Measurements from ENCODE around the gene IFNL2. TPM values are rescaled to one million over a fixed set of nuclear protein-coding genes. Genes with fewer than 3 reads are reported as not detected.

Gene IFNL2
- total RNA-seq, 1 experiment from 2014 or later: not detected

- Mint-ChIP-seq H3K9me3 (ENCODE audit: low read depth, unreplicated experiment) (no peaks in the 10 kb centered on the region), H3K27ac (ENCODE audit: unreplicated experiment) (no peak overlapping the region), H3K4me1 (ENCODE audit: low read depth, unreplicated experiment) (peaks cover 18% of the 10 kb centered on the region), H3K27me3 (ENCODE audit: unreplicated experiment) (peaks cover 51% of the 10 kb centered on the region), H3K36me3 (ENCODE audit: insufficient read depth, unreplicated experiment) (peaks cover 26% of the 10 kb centered on the region), H3K4me3 (ENCODE audit: low read depth, unreplicated experiment) (peak overlapping the region; percentile 79)
- BruUV-seq (replicated peaks): no TSS peak
- TF ChIP-seq CTCF (IDR thresholded peaks at IDR 0.05; ENCODE audit: unreplicated experiment): no peak
- CTCF ChIA-PET: no interaction called here
- no peak for DNase-seq
- intact Hi-C loops (cut with micrococcal nuclease; ENCODE audit: unreplicated experiment): no loop called here
Observed at GRCh38 chr19:39318690-39319089, 50.5 kb downstream of the IFNL2 start.

- no peak for DNase-seq
- Mint-ChIP-seq H3K4me1 (ENCODE audit: low read depth, unreplicated experiment) (peaks cover 18% of the 10 kb centered on the region), H3K36me3 (ENCODE audit: insufficient read depth, unreplicated experiment) (peaks cover 23% of the 10 kb centered on the region), H3K9me3 (ENCODE audit: low read depth, unreplicated experiment) (no peaks in the 10 kb centered on the region), H3K27ac (ENCODE audit: unreplicated experiment) (no peak overlapping the region), H3K27me3 (ENCODE audit: unreplicated experiment) (peaks cover 57% of the 10 kb centered on the region), H3K4me3 (ENCODE audit: low read depth, unreplicated experiment) (peak overlapping the region; percentile 79)
- TF ChIP-seq CTCF (IDR thresholded peaks at IDR 0.05; ENCODE audit: unreplicated experiment): no peak
- no TSS peak for BruUV-seq (replicated peaks)
- intact Hi-C loops (cut with micrococcal nuclease; ENCODE audit: unreplicated experiment): no loop called here
- CTCF ChIA-PET: no interaction called here
Observed at GRCh38 chr19:39319098-39319891, 51.1 kb downstream of the IFNL2 start.

Other genes starting within 250 kb of the IFNL2 start
- 9.6 and 14.6 TPM in 2 replicates for gene FBXO27, start 235.8 kb upstream of the IFNL2 start, total RNA-seq (2022)
- gene ACP7, start 184.0 kb upstream of the IFNL2 start, total RNA-seq (2022): 6.6 and 9.5 TPM in 2 replicates
- 75.7 and 89.2 TPM in 2 replicates for gene PAK4, start 142.6 kb upstream of the IFNL2 start, total RNA-seq (2022)
- 2.0 and 2.1 TPM in 2 replicates for gene NCCRP1, start 71.4 kb upstream of the IFNL2 start, total RNA-seq (2022)
- not detected in 2 replicates for gene SYCN, start 64.1 kb upstream of the IFNL2 start, total RNA-seq (2022)
- gene IFNL3, start 23.4 kb upstream of the IFNL2 start, total RNA-seq (2022): not detected in 2 replicates
- not detected in 2 replicates for gene IFNL4, start 19.5 kb upstream of the IFNL2 start, total RNA-seq (2022)
- 1.0 and 1.1 TPM in 2 replicates for gene IFNL1, start 28.0 kb downstream of the IFNL2 start, total RNA-seq (2022)
- gene LRFN1, start 52.5 kb downstream of the IFNL2 start, total RNA-seq (2022): 4.0 and 5.6 TPM in 2 replicates
- not detected in 2 replicates for gene GMFG, start 67.6 kb downstream of the IFNL2 start, total RNA-seq (2022)
- gene SAMD4B, start 74.0 kb downstream of the IFNL2 start, total RNA-seq (2022): 214 and 237 TPM in 2 replicates
- 64.3 and 72.7 TPM in 2 replicates for gene PAF1, start 122.7 kb downstream of the IFNL2 start, total RNA-seq (2022)
- gene MED29, start 123.0 kb downstream of the IFNL2 start, total RNA-seq (2022): 56.8 and 66.6 TPM in 2 replicates
- 70.8 and 107 TPM in 2 replicates for gene ZFP36, start 138.5 kb downstream of the IFNL2 start, total RNA-seq (2022)
- 64.1 and 65.3 TPM in 2 replicates for gene PLEKHG2, start 144.3 kb downstream of the IFNL2 start, total RNA-seq (2022)
- 1,912 and 1,929 TPM in 2 replicates for gene RPS16, start 167.6 kb downstream of the IFNL2 start, total RNA-seq (2022)
- 158 and 189 TPM in 2 replicates for gene SUPT5H, start 177.2 kb downstream of the IFNL2 start, total RNA-seq (2022)
- 110 and 116 TPM in 2 replicates for gene TIMM50, start 212.4 kb downstream of the IFNL2 start, total RNA-seq (2022)
- gene DLL3, start 230.6 kb downstream of the IFNL2 start, total RNA-seq (2022): 0.19 and 0.42 TPM in 2 replicates
- not detected in 2 replicates for gene SELENOV, start 246.7 kb downstream of the IFNL2 start, total RNA-seq (2022)

All from Calu3 (cell line).